AG04449 (cell line): Measurements from ENCODE around the gene CSTB.
A peak's percentile ranks its signal among the peaks of the same experiment; 100 is the strongest.

Experiments
- CTCF ChIA-PET: fragments of 350-600 bp; formaldehyde crosslinking; extraction: SDS; loops from one replicate; lab custom pipeline; 2021; ENCODE audit warnings: antibody characterized with exemption; lab: Yijun Ruan, JAX
- POLR2A ChIA-PET: fragments of 400-600, 350-600 bp; formaldehyde crosslinking; extraction: SDS; loops from one replicate; lab custom pipeline; 2020; ENCODE audit warnings: antibody characterized with exemption, inconsistent platforms; lab: Yijun Ruan, JAX
- DNase-seq: peaks from one replicate; pipeline ENCODE4 v3.0.0-alpha.2; 2010; ENCODE audit warnings: low read depth, low spot score
- H3K4me3 ChIP-seq: 2 replicates; pipeline ENCODE4 v1.5.1; 2011; ENCODE audit warnings: low read depth, mild to moderate bottlenecking, control low read depth, low read length
- TF ChIP-seq, protein P1 (sequence below): IDR thresholded peaks from one replicate; pipeline ENCODE4 v1.5.1; 2011; ENCODE audit warnings: mild to moderate bottlenecking, moderate library complexity, low read length, control low read depth, inconsistent platforms; ENCODE audit not compliant: insufficient read depth; ENCODE audit errors: missing control alignments

Gene CSTB

DNA sequence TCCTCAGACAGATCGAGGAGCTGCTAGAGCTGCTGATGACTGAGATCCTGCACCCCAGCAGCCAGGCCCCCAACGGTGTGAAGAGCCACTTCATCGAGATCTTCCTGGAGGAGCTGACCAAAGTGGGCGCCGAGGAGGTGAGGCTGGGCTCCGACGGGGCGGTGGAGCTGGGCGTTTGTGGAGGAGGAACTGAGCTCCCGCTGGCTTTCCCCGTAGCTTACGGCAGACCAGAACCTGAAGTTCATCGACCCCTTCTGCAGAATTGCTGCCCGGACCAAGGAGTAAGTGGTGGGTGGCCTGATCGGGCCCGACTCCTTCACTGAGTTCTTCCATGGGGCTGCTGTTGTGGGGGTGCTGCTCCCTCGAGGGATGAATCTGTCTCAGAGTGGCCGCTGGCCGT is 21.3 kb upstream of the CSTB start:
- CTCF ChIA-PET: no interaction called here
- DNase-seq: no peak
- POLR2A ChIA-PET: no interaction called here
- TF ChIP-seq, protein P1, sequence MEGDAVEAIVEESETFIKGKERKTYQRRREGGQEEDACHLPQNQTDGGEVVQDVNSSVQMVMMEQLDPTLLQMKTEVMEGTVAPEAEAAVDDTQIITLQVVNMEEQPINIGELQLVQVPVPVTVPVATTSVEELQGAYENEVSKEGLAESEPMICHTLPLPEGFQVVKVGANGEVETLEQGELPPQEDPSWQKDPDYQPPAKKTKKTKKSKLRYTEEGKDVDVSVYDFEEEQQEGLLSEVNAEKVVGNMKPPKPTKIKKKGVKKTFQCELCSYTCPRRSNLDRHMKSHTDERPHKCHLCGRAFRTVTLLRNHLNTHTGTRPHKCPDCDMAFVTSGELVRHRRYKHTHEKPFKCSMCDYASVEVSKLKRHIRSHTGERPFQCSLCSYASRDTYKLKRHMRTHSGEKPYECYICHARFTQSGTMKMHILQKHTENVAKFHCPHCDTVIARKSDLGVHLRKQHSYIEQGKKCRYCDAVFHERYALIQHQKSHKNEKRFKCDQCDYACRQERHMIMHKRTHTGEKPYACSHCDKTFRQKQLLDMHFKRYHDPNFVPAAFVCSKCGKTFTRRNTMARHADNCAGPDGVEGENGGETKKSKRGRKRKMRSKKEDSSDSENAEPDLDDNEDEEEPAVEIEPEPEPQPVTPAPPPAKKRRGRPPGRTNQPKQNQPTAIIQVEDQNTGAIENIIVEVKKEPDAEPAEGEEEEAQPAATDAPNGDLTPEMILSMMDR: no peak
- H3K4me3 ChIP-seq: no peak overlapping the region

DNA sequence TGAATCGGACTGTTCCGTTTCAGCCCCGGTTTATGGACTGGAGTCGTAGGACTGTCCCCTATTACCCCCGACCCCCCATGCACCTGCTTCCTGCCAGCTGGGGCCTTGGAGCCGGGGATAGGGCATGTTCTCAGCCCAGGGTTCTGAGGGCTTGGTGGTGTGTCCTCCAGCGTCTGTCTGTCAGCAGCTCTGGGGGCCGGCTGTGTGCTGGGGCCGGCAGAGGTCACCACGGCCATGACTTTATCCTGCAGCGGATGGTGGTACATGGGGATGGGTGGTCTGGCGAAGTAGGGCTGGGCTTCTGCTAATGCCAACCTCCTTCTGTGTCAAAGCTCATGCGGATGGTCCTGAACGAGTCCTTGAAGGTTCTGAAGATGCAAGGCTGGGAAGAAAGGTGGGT is 18.7 kb upstream of the CSTB start:
- POLR2A ChIA-PET: no interaction called here
- TF ChIP-seq, protein P1: no peak
- CTCF ChIA-PET: interaction anchor here (1.4 kb wide), 1 partner anchor 14 kb away, joined by 5 read pairs; no protein-coding TSS in a partner anchor
- no peak overlapping the region for H3K4me3 ChIP-seq
- DNase-seq: no peak

DNA sequence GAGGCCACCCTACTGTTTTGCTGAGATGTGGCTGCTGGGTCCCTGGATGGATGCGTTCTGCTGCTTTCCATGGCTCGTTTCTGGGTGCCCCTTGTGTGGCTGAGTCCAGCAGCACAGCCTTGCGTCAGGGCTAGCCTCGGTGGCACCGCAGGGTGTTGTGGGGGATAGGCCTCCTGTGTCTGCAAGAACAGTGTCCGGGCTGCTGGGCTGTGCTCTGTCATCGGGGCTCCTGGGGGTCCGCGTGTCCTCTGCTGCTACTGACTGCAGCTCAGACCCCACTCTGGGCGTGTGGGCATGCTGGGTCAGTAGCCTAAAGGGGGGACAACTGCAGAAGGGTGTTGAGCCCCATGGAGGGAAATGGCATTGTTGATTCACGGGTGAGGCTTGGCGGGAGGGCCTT is 18.2 kb upstream of the CSTB start:
- TF ChIP-seq, protein P1: no peak
- DNase-seq: no peak
- CTCF ChIA-PET: interaction anchor here (1.4 to 2.2 kb wide), 2 partner anchors 15 to 17 kb away, joined by 5 to 9 read pairs; no protein-coding TSS in a partner anchor
- POLR2A ChIA-PET: no interaction called here
- H3K4me3 ChIP-seq: no peak overlapping the region

DNA sequence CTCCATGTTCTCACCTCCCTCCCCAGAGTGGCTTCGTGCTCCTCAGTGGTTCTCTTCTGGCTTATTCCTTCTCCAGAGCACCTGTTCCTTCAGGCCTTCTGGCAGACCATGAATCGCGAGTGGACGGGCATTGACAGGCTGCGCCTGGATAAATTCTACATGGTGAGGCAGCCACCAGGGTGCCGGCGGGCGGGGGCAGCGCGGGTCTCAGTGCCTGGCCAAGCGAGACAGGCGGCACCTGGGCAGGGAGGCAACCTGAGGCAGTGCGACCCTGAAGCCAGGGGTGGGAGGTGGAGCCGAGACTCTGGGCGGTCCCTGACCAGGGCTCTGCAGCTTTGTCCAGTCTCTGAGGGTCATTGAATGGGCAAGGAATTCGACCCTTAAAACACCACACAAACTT is 17.1 kb upstream of the CSTB start:
- no peak for DNase-seq
- TF ChIP-seq, protein P1: no peak
- H3K4me3 ChIP-seq: no peak overlapping the region
- CTCF ChIA-PET: interaction anchor here (2.2 kb wide), 1 partner anchor 18 kb away, joined by 9 read pairs; no protein-coding TSS in a partner anchor
- POLR2A ChIA-PET: no interaction called here

DNA sequence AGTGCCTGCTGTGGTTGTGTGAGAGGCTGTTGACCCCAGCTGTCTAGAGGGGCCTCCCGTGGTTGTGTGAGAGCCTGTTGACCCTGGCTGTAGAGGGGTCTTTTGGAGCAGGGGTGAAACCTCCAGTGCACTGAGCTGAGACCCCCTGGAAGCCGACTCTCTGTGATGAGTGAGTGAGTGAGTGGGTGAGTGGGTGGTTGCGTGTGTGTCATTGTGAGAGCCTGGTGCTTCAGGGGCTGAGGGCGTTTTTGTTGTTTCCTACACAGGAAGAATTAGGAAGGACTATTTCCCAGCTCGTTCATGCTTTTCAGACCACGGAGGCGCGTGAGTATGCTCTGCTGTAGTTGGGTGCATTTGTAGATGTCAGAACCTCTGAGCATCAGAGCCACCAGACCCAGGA is 16.3 kb upstream of the CSTB start:
- ChIA-PET CTCF (interaction anchor here (2.2 kb wide), 1 partner anchor 19 kb away, joined by 9 read pairs; no protein-coding TSS in a partner anchor), POLR2A (no interaction called here)
- H3K4me3 ChIP-seq: no peak overlapping the region
- DNase-seq: no peak
- TF ChIP-seq, protein P1: no peak

DNA sequence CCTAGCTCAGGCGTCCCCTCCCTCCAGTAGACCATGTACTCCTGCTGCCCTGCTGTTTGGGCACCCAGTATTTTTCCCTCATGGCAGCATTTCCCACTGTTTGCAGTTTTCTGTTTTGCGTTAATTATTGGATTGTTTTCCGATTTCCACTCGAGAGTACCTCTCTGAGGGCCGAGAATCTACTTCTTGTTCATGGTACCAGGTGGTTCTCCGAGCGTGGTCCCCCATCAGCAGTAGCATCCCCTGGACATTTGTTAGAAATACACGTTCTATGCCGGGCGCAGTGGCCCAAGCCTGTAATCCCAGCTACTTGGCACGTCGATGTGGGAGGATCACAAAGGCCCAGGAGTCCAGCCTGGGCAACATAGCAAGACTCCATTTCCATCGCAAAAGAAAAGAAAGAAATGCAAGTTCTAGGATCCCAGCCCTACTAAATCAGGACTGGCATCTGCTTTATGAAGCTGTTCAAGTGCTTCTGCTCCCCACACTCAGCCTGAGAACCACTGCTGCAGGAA is 14.0 kb upstream of the CSTB start:
- POLR2A ChIA-PET: no interaction called here
- H3K4me3 ChIP-seq: peak overlapping the region; percentile 99
- no peak for DNase-seq
- TF ChIP-seq, protein P1: no peak
- CTCF ChIA-PET: interaction anchor here (0.6 to 3.4 kb wide), 22 partner anchors 9 to 409 kb away, joined by 3 to 22 read pairs (median 4); no protein-coding TSS in a partner anchor
